ENCODE data around the gene DCTN2. TPM values are rescaled to one million over a fixed set of nuclear protein-coding genes. Genes with fewer than 3 reads are reported as not detected.
"Not testable (repeated sequence)": the region's sequence is repeated elsewhere in the genome, so short reads cannot be mapped to it uniquely, and the experiment has no call there.

Gene DCTN2
- total RNA-seq, 2 donors from 2014 or later, result 90.6 to 104 TPM

GRCh38 chr12:57511161-57511560 lies 35.8 kb downstream of the DCTN2 start:
- DNase-seq (ENCODE audit: low spot score), result no peak
- intact Hi-C loops (cut with DNase I), result no loop called here

GRCh38 chr12:57507796-57508195 lies 39.2 kb downstream of the DCTN2 start:
- intact Hi-C loops (cut with DNase I), result not testable (repeated sequence)
- DNase-seq (ENCODE audit: low spot score), result peak; percentile 54

GRCh38 chr12:57506541-57506940 lies 40.5 kb downstream of the DCTN2 start:
- intact Hi-C loops (cut with DNase I), result not testable (repeated sequence)
- peak; percentile 14 for DNase-seq (ENCODE audit: low spot score)

- intact Hi-C loops (cut with DNase I), result not testable (repeated sequence)
- peak; percentile 38 for DNase-seq (ENCODE audit: low spot score)
Measured at GRCh38 chr12:57502311-57502969, 44.6 kb downstream of the DCTN2 start.

- intact Hi-C loops (cut with DNase I), result no loop called here
- DNase-seq (ENCODE audit: low spot score), result peak; percentile 34
Measured at GRCh38 chr12:57500213-57500612, 46.8 kb downstream of the DCTN2 start.

- DNase-seq (ENCODE audit: low spot score), result no peak
- intact Hi-C loops (cut with DNase I), result no loop called here
Measured at GRCh38 chr12:57498571-57498970, 48.4 kb downstream of the DCTN2 start.

GRCh38 chr12:57498132-57498502 lies 48.9 kb downstream of the DCTN2 start:
- DNase-seq (ENCODE audit: low spot score), result peak; percentile 70
- intact Hi-C loops (cut with DNase I), result no loop called here

GRCh38 chr12:57497223-57498131 lies 49.5 kb downstream of the DCTN2 start:
- intact Hi-C loops (cut with DNase I), result no loop called here

GRCh38 chr12:57496822-57497221 lies 50.2 kb downstream of the DCTN2 start:
- no peak for DNase-seq (ENCODE audit: low spot score)
- intact Hi-C loops (cut with DNase I), result no loop called here

More at GRCh38 chr12:57497223-57498131, 49.5 kb downstream of the DCTN2 start:
- peak; percentile 6 for DNase-seq (ENCODE audit: low spot score)

- DNase-seq (ENCODE audit: low spot score); intact Hi-C loops (cut with DNase I): not testable (repeated sequence)
Measured at GRCh38 chr12:57495051-57495701, 51.8 kb downstream of the DCTN2 start.

- peak; percentile 18 for DNase-seq (ENCODE audit: low spot score)
- intact Hi-C loops (cut with DNase I), result no loop called here
Measured at GRCh38 chr12:57491393-57492280, 55.4 kb downstream of the DCTN2 start.

- intact Hi-C loops (cut with DNase I), result no loop called here
- peak; percentile 71 for DNase-seq (ENCODE audit: low spot score)
Measured at GRCh38 chr12:57490126-57490525, 56.9 kb downstream of the DCTN2 start.

GRCh38 chr12:57489157-57489641 lies 57.8 kb downstream of the DCTN2 start:
- intact Hi-C loops (cut with DNase I), result no loop called here
- peak; percentile 7 for DNase-seq (ENCODE audit: low spot score)

GRCh38 chr12:57488402-57489156 lies 58.4 kb downstream of the DCTN2 start:
- intact Hi-C loops (cut with DNase I), result no loop called here
- DNase-seq (ENCODE audit: low spot score), result peak; percentile 17

GRCh38 chr12:57487597-57488401 lies 59.2 kb downstream of the DCTN2 start, which contains the start of gene MARS1:
TSS of gene MARS1 (plus strand) at chr12:57488068. CDS start at chr12:57488091, 23 bp downstream.
- peak; percentile 98 for DNase-seq (ENCODE audit: low spot score)
- intact Hi-C loops (cut with DNase I), result no loop called here

- DNase-seq (ENCODE audit: low spot score), result peak; percentile 85
- intact Hi-C loops (cut with DNase I), result no loop called here
Measured at GRCh38 chr12:57487055-57487596, 59.9 kb downstream of the DCTN2 start.

- intact Hi-C loops (cut with DNase I), result no loop called here
Measured at GRCh38 chr12:57485695-57486094, 61.3 kb downstream of the DCTN2 start.

More at GRCh38 chr12:57485695-57486094, 61.3 kb downstream of the DCTN2 start:
- peak; percentile 14 for DNase-seq (ENCODE audit: low spot score)
